Measurements from ENCODE around the gene PRDM7.
A peak's percentile ranks its signal among the peaks of the same experiment; 100 is the strongest.
"Not testable (repeated sequence)": the region's sequence is repeated elsewhere in the genome, so short reads cannot be mapped to it uniquely, and the experiment has no call there.

Gene PRDM7

DNA sequence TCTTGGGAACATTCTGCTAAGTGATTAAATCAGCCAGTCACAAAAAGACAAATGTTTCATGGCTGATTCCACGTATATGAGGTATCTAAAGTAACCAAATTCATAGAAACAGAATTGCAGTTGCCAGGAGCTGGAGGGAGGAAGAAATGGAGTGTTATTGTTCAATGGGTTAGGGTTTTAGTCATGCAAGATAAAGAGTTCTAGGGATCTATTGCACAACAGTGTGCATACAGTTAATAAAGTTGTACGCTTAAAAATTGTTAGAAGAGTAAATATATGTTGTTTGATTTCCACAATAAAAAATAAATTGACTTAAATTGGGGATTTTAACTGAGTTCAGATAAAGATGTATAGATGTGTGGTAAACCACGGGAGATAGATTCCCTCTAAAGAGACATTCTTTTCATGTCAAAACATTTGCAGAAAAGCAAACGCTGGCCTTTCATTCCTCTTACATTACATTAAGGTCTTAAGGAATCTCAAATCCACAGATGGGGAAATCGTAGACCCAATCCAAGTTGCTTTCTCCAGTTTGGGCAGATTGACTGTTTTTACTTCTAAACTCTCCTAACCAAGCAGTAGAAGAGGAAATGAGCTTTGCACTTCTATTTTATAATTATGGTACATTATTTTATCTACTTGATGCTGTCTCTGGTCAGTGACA lies 4.6 kb downstream of the PRDM7 start:
- DNase-seq (ENCODE audit: low read depth): no peak

DNA sequence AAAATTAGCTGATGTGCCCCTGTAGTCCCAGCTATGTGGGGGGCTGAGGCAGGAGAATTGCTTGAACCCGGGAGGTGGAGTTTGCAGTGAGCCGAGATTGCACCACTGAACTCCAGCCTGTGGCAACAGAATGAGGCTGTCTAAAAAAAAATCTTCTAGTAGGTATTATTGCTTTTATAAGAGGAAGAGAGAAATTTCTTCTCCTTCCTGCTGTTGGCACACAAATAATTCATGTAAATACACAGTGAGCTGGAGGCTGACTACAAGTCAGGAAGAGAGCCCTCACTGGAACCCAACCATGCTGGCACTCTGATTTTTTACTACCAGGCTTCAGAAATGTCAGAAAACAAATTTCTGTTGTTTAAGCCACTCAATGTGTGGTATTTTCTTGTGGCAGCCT lies 6.7 kb downstream of the PRDM7 start:
- DNase-seq (ENCODE audit: low read depth): no peak

DNA sequence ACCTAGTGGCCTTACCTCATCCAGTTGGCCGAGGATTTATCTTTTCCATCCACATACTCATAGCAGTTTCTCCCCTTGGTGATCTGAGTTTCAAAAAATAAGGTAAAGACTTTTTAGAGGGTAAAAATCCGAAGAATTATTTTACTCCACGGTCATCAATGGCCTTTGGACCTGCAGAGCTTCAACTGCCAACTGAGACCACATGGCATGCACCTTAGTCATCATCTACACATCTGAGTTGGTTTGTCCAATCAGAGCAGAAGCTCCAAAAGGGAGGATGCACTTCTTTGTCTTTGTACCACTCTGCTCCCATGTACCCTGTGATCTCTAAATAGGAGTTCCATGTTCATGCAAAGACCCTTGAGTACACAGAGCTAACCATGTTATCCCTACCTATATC lies 15.7 kb downstream of the PRDM7 start:
- no peak for DNase-seq (ENCODE audit: low read depth)

DNA sequence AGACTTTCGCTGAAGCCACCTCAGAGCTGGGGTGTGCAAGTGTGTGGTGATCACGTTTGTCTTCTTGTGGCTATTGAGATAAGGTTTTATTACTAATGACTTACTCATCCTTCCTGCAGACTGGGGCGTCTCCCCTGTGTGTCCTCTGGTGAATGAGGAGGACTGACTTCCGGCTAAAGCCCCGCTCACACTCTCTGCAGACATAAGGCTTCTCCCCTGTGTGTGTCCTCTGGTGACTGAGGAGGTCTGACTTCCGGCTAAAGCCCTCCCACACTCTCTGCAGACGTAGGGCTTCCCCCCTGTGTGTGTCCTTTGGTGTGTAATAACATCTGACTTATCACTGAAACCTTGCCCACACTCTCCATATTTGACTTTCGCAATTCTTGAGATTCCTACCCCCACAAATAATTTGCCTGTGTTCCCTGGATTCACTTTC lies 19.4 kb downstream of the PRDM7 start:
- peak; percentile 54 for DNase-seq (ENCODE audit: low read depth)

DNA sequence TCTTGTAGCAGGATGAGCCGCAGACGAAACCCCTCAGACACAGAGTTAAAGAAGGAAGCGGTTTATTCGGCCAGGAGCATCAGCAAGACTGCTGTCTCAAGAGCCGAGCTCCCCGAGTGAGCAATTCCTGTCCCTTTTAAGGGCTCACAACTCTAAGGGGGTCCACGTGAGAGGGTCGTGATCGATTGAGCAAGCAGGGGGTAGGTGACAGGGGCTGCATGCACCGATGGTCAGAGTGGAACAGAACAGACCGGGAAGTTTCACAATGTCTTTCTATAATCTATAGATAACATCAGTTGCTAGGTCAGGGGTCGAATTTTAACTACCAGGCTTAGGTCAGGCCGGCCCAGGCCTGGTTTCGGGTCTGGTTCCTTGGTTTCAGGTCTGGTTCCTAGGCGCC lies 20.6 kb downstream of the PRDM7 start:
- not testable (repeated sequence) for DNase-seq (ENCODE audit: low read depth)

GRCh38 chr16:90055371-90055770 lies 21.8 kb downstream of the PRDM7 start:
- DNase-seq (ENCODE audit: low read depth): no peak

GRCh38 chr16:90054554-90054953 lies 22.6 kb downstream of the PRDM7 start:
- no peak for DNase-seq (ENCODE audit: low read depth)

- DNase-seq (ENCODE audit: low read depth): no peak
Measured at GRCh38 chr16:90053902-90054500, 23.1 kb downstream of the PRDM7 start.

GRCh38 chr16:90050969-90051368 lies 26.2 kb downstream of the PRDM7 start:
- no peak for DNase-seq (ENCODE audit: low read depth)

DNA sequence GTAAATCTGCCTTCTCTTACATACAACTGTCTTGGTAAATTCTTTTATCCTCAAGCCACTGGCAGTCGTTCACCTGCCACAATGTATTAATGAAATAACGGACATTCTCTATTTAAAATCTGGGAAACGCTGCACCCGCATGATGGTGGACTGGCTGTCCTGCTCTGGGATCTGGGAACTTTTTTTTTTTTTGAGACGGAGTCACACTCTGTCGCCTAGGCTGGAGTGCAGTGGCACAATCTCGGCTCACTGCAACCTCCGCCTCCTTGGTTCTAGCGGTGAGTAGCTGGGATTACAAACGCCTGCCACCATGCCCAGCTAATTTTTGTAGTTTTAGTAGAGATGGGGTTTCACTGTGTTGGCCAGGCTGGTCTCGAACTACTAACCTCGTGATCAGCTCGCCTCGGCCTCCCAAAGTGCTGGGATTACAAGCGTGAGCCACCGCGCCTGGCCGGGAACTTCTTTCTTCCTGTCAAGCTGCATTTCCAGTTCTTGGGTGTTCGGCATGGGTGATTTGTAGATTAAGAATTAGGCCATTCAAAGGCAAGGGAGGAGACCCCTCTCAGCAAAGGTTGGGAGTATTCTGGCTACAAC lies 28.3 kb downstream of the PRDM7 start:
- DNase-seq (ENCODE audit: low read depth): no peak

DNA sequence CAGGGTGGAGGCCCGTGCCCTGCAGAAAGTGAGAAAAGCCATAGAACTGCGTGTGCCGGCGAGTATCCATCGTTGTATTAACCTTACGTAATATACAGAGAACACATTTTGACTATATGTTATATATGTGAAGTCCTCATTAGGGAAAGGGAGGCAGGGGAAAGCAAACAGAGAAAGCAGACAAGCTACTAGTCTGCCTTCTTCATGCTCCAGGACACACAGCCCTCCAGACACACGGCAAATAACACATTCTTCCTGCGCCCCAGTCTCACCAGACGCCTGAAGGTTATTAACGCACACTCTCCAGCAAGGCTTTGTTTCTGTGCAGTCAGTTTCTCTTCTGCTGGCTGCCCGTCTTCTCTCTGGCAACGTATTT lies 28.8 kb downstream of the PRDM7 start:
- DNase-seq (ENCODE audit: low read depth): no peak

DNA sequence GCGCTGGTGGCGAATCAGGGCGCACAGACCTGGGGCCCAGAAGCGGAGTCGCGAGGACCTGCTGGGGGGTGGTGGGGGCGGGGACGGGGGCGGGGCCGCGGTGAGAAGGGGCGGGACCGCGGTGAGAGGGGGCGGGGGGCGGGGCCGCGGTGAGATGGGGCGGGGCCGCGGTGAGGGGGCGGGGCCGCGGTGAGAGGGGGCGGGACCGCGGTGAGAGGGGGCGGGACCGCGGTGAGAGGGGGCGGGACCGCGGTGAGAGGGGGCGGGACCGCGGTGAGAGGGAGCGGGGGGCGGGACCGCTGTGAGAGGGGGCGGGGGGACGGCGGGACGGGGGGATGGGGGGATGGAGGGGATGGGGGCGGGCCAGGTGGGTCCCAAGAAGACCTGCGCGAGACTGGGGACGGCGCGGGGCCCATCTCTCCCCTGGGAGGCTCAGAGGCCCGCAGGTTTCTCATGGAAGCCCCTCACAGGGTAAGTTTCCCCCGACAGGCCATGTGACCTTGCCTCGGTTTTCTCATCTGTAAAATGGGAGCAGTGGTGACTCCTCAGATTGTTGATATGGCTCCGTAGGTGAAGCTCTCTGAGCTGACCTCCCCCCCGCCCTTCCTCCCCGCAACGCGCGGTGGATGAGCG lies 29.3 kb downstream of the PRDM7 start:
- DNase-seq (ENCODE audit: low read depth): no peak

- DNase-seq (ENCODE audit: low read depth): no peak
Measured at GRCh38 chr16:90046971-90047713, 30.0 kb downstream of the PRDM7 start.

- no peak for DNase-seq (ENCODE audit: low read depth)
Measured at GRCh38 chr16:90046122-90046970, 30.8 kb downstream of the PRDM7 start.

- DNase-seq (ENCODE audit: low read depth): no peak
Measured at GRCh38 chr16:90044111-90044551, 33.0 kb downstream of the PRDM7 start.

GRCh38 chr16:90043526-90043925 lies 33.6 kb downstream of the PRDM7 start:
- no peak for DNase-seq (ENCODE audit: low read depth)

- DNase-seq (ENCODE audit: low read depth): no peak
Measured at GRCh38 chr16:90042946-90043514, 34.1 kb downstream of the PRDM7 start.

GRCh38 chr16:90041896-90042473 lies 35.1 kb downstream of the PRDM7 start:
- DNase-seq (ENCODE audit: low read depth): no peak

- DNase-seq (ENCODE audit: low read depth): no peak
Measured at GRCh38 chr16:90040152-90041023, 36.7 kb downstream of the PRDM7 start.

GRCh38 chr16:90037276-90037675 lies 39.9 kb downstream of the PRDM7 start:
- no peak for DNase-seq (ENCODE audit: low read depth)
